MM.1S (cell line): ENCODE measurements around the gene TP53TG5.

Experiments
- DNase-seq: peaks from one replicate; pipeline ENCODE4 v3.0.0-alpha.2; 2015
- H2AFZ ChIP-seq: fragments of 300-600 bp; sonication (generic); 2 replicates; pipeline ENCODE4 v1.6.0; 2016; ENCODE audit warnings: antibody characterized with exemption, low read length
- H3F3A ChIP-seq: fragments of 300-600 bp; sonication (generic); 2 replicates; pipeline ENCODE4 v1.6.1; 2016; ENCODE audit warnings: mild to moderate bottlenecking, antibody characterized with exemption, low read length, moderate library complexity, mixed read lengths; ENCODE audit not compliant: insufficient read depth
- H3K27ac ChIP-seq: fragments of 300-600 bp; sonication (generic); 2 replicates; pipeline ENCODE4 v1.5.1; 2016; ENCODE audit warnings: mild to moderate bottlenecking, low read length
- H3K27me3 ChIP-seq: fragments of 300-600 bp; sonication (generic); replicated peaks from 2 replicates; pipeline ENCODE4 v1.6.0; 2016; ENCODE audit warnings: low read length; ENCODE audit not compliant: insufficient read depth
- H3K36me3 ChIP-seq: fragments of 300-600 bp; sonication (generic); replicated peaks from 2 replicates; pipeline ENCODE4 v1.6.1; 2016; ENCODE audit warnings: mild to moderate bottlenecking, low read length, mixed read lengths; ENCODE audit not compliant: insufficient read depth
- H3K4me1 ChIP-seq: fragments of 300-600 bp; sonication (generic); 2 replicates; pipeline ENCODE4 v1.6.1; 2016; ENCODE audit warnings: low read length, mixed read lengths
- H3K4me2 ChIP-seq: fragments of 300-600 bp; sonication (generic); 2 replicates; pipeline ENCODE4 v1.6.0; 2016; ENCODE audit warnings: low read depth, low read length
- H3K4me3 ChIP-seq: fragments of 300-600 bp; sonication (generic); 2 replicates; pipeline ENCODE4 v1.5.1; 2016; ENCODE audit warnings: low read length, mixed read lengths
- H3K79me2 ChIP-seq: fragments of 300-600 bp; sonication (generic); 2 replicates; pipeline ENCODE4 v1.6.1; 2016; ENCODE audit warnings: mixed run types, low read length, mixed read lengths
- H3K9ac ChIP-seq: fragments of 300-600 bp; sonication (generic); 2 replicates; pipeline ENCODE4 v1.6.1; 2016; ENCODE audit warnings: low read length, mixed read lengths
- H3K9me2 ChIP-seq: fragments of 300-600 bp; sonication (generic); replicated peaks from 2 replicates; pipeline ENCODE4 v1.6.1; 2016; ENCODE audit warnings: mild to moderate bottlenecking, low read length, mixed read lengths; ENCODE audit not compliant: insufficient read depth
- H3K9me3 ChIP-seq: fragments of 300-600 bp; sonication (generic); replicated peaks from 2 replicates; pipeline ENCODE4 v1.6.1; 2016; ENCODE audit warnings: mild to moderate bottlenecking, low read length, mixed read lengths; ENCODE audit not compliant: insufficient read depth
- H4K20me1 ChIP-seq: fragments of 300-600 bp; sonication (generic); 2 replicates; pipeline ENCODE4 v1.6.1; 2016; ENCODE audit warnings: mild to moderate bottlenecking, low read length, moderate library complexity, mixed read lengths; ENCODE audit not compliant: insufficient read depth
- EZH2 ChIP-seq: fragments of 300-600 bp; sonication (generic); optimal IDR thresholded peaks from 2 replicates; pipeline ENCODE3; 2017; ENCODE audit warnings: low read depth, mild to moderate bottlenecking, antibody characterized with exemption, low read length, mixed read lengths
- EZH2phosphoT487 ChIP-seq: fragments of 300-600 bp; sonication (generic); IDR thresholded peaks from 2 replicates; pipeline ENCODE4 v1.6.1; 2018; ENCODE audit warnings: antibody characterized with exemption, low read length
- TF ChIP-seq, protein P1 (sequence below): fragments of 300-600 bp; sonication (generic); IDR thresholded peaks from 2 replicates; pipeline ENCODE4 v1.5.1; 2016; ENCODE audit warnings: antibody characterized with exemption, low read length, mixed read lengths

TP53TG5 gene

DNA sequence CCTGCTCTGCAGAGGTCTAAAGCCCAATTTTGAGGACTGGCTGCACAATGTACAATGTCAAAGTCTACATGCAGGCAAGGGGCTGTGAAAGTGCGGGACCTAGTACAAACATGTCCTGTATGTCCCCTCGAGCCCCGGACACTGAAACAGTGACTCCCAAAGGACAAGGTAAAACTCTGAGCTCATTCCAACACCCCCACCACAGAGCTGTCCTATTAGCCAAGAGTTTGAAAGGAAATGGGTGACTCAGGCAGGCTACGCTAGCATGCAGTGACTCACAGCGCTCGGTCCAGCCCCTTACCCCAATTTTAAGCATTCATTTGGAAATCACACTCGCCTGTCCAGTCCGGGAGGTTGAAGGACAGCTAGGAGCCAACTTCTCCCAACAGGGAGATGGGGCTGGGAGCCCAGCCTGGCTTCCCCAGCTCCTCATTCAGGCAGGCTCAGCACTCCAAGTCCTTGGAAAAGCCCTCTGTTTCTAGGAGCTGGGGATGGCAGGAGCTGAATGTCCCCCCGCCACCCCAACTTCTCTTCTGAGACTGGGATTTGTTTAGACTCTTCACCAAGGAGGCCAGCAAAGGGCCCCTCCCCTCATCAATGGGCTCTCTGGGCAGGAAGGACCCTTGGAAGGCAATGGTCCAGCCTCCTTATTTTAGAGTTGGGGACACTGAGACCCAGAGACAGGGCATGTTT is 33.8 kb downstream of the TP53TG5 start:
- Histone ChIP-seq H3K9me2 (no peaks in the 10 kb centered on the region), H3K4me1 (peaks cover 22% of the 10 kb centered on the region), H4K20me1 (no peaks in the 10 kb centered on the region), H3K27me3 (peaks cover 8% of the 10 kb centered on the region; the same call in 1 of the 2 replicates), H3K27ac (no peak overlapping the region), H2AFZ (no peak overlapping the region), H3K36me3 (no peaks in the 10 kb centered on the region), H3K9me3 (no peaks in the 10 kb centered on the region), H3K9ac (no peak overlapping the region), H3K79me2 (peaks cover 4% of the 10 kb centered on the region; the same call in 1 of the 2 replicates), H3F3A (peaks cover 5% of the 10 kb centered on the region; the same call in 1 of the 2 replicates), H3K4me2 (no peak overlapping the region), H3K4me3 (no peak overlapping the region)
- TF ChIP-seq EZH2phosphoT487, result no peak
- TF ChIP-seq EZH2, result no peak
- TF ChIP-seq, protein P1, sequence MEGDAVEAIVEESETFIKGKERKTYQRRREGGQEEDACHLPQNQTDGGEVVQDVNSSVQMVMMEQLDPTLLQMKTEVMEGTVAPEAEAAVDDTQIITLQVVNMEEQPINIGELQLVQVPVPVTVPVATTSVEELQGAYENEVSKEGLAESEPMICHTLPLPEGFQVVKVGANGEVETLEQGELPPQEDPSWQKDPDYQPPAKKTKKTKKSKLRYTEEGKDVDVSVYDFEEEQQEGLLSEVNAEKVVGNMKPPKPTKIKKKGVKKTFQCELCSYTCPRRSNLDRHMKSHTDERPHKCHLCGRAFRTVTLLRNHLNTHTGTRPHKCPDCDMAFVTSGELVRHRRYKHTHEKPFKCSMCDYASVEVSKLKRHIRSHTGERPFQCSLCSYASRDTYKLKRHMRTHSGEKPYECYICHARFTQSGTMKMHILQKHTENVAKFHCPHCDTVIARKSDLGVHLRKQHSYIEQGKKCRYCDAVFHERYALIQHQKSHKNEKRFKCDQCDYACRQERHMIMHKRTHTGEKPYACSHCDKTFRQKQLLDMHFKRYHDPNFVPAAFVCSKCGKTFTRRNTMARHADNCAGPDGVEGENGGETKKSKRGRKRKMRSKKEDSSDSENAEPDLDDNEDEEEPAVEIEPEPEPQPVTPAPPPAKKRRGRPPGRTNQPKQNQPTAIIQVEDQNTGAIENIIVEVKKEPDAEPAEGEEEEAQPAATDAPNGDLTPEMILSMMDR, result no peak
- DNase-seq, result no peak

DNA sequence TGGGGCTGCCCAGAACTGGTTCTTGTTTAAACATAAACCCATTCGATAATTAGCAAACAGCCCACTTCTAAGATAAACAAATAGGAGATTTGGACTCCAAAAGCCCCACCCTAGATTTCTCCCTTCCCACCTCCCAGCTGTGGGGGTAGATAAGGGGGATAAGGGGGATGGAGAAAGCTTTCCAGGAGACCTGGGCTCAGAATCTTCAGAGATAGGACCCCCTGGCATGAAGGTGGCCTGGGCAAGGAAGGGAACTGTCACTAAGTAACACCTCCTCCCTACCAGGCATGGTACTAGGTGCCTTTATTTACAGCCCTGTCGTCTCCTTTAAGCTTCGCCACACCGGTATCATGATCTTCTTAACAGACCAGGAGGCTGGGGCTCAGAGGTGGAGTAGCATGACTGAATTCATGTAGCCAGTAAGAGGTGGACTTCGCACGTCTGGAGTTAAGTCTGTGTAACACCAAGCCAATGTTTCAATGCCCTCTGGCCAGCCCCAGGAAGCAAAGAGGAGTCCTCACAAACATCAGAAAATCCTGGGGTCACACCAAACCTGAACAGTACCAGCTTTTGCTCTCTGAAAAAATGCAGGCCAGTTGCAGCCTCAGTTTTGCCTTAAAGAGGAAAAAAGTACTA is 34.5 kb downstream of the TP53TG5 start:
- H3K9ac ChIP-seq, result no peak overlapping the region
- no peak overlapping the region for H3K4me2 ChIP-seq
- H3K9me2 ChIP-seq, result no peaks in the 10 kb centered on the region
- H3K27ac ChIP-seq, result no peak overlapping the region
- peaks cover 28% of the 10 kb centered on the region for H3K4me1 ChIP-seq
- H4K20me1 ChIP-seq, result no peaks in the 10 kb centered on the region
- H3K79me2 ChIP-seq, result peaks cover 4% of the 10 kb centered on the region; the same call in 1 of the 2 replicates
- DNase-seq, result no peak
- no peaks in the 10 kb centered on the region for H3K9me3 ChIP-seq
- no peak overlapping the region for H3K4me3 ChIP-seq
- H3K36me3 ChIP-seq, result no peaks in the 10 kb centered on the region
- peaks cover 5% of the 10 kb centered on the region; the same call in 1 of the 2 replicates for H3F3A ChIP-seq
- TF ChIP-seq, protein P1, result no peak
- TF ChIP-seq EZH2 (no peak), EZH2phosphoT487 (no peak)
- peaks cover 8% of the 10 kb centered on the region; the same call in 1 of the 2 replicates for H3K27me3 ChIP-seq
- H2AFZ ChIP-seq, result no peak overlapping the region

DNA sequence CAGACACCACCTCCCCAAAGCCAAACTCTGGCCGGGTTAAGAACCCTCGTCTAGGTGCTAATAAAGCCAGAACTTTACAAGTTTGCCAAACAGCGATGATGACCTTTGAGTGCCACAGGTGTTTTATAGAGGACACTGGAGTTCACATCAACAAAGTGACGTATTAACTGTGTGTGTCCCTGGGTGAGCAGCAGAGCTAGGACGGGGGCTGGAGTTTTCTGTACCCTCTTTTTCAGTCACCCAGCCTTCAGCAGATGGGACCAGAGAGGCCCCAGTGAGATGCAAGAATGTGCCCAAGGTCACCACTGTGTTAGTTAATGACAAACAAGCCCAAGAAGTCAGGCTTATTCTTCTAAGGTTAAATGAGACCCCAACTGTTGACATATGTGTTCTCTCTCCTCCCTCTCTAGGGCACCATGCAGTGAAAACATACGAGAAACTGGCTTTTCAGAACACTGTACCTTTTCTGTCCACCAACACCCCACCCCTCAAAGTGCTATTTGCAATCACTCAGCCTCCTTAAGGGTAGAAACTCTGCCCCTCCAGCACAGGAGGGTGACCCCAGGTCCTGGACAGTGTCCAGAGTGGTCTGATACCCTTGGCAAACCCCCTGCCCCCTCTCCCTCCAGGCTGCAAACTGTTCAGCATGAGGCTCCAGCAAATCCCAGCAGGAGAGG is 35.1 kb downstream of the TP53TG5 start:
- H3K9me3 ChIP-seq, result no peaks in the 10 kb centered on the region
- H3K27me3 ChIP-seq, result peaks cover 8% of the 10 kb centered on the region; the same call in 1 of the 2 replicates
- no peak overlapping the region for H3K4me2 ChIP-seq
- peaks cover 5% of the 10 kb centered on the region; the same call in 1 of the 2 replicates for H3F3A ChIP-seq
- H3K36me3 ChIP-seq, result no peaks in the 10 kb centered on the region
- H3K9me2 ChIP-seq, result no peaks in the 10 kb centered on the region
- no peaks in the 10 kb centered on the region for H4K20me1 ChIP-seq
- no peak for DNase-seq
- no peak overlapping the region for H3K27ac ChIP-seq
- H3K79me2 ChIP-seq, result peaks cover 4% of the 10 kb centered on the region; the same call in 1 of the 2 replicates
- peaks cover 28% of the 10 kb centered on the region for H3K4me1 ChIP-seq
- H2AFZ ChIP-seq, result no peak overlapping the region
- H3K9ac ChIP-seq, result no peak overlapping the region
- H3K4me3 ChIP-seq, result no peak overlapping the region
- TF ChIP-seq, protein P1, result no peak
- no peak for TF ChIP-seq EZH2
- TF ChIP-seq EZH2phosphoT487, result no peak
